ENCODE results near the gene ERO1B. TPM values are rescaled to one million over a fixed set of nuclear protein-coding genes. Genes with fewer than 3 reads are reported as not detected.

The ERO1B gene
- total RNA-seq, 2 donors from 2014 or later = 10.4 to 12.0 TPM

- Histone ChIP-seq H3K4me3 (peak overlapping the region; percentile 96 to 97), H3K36me3 (no peaks in the 10 kb centered on the region), H3K9me3 (no peaks in the 10 kb centered on the region), H3K27me3 (replicated peaks; ENCODE audit: insufficient read depth) (no peaks in the 10 kb centered on the region), H3K27ac (peak overlapping the region; percentile 60 to 80), H3K4me1 (replicated peaks) (no peaks in the 10 kb centered on the region)
- intact Hi-C loops (cut with DNase I) = no loop called here
- TF ChIP-seq CTCF (IDR thresholded peaks at IDR 0.05) = no peak
- no peak for TF ChIP-seq POLR2A (IDR thresholded peaks at IDR 0.05)
- TF ChIP-seq POLR2AphosphoS5 (IDR thresholded peaks at IDR 0.05) = no peak
- DNase-seq (ENCODE audit: low spot score) = peak; percentile 22
- 0% methylated on average over 29 of the region's 38 CpGs for WGBS
These were observed 532 bp downstream of the ERO1B start for GRCh38 chr1:236281198-236281653.

GRCh38 chr1:236280438-236281197 is 1.1 kb downstream of the ERO1B start:
- Histone ChIP-seq H3K36me3 (no peaks in the 10 kb centered on the region), H3K27me3 (replicated peaks; ENCODE audit: insufficient read depth) (no peaks in the 10 kb centered on the region), H3K27ac (peak overlapping the region; percentile 60 to 80), H3K4me3 (peak overlapping the region; percentile 96 to 97), H3K9me3 (no peaks in the 10 kb centered on the region), H3K4me1 (replicated peaks) (no peaks in the 10 kb centered on the region)
- peak; percentile 18 for DNase-seq (ENCODE audit: low spot score)
- intact Hi-C loops (cut with DNase I) = no loop called here
- WGBS = 10% methylated on average over 13 of the region's 13 CpGs
- TF ChIP-seq CTCF (IDR thresholded peaks at IDR 0.05) (no peak), POLR2AphosphoS5 (IDR thresholded peaks at IDR 0.05) (no peak), POLR2A (IDR thresholded peaks at IDR 0.05) (no peak)

GRCh38 chr1:236275586-236275985 is 6.2 kb downstream of the ERO1B start:
- no peak for DNase-seq (ENCODE audit: low spot score)
- intact Hi-C loops (cut with DNase I) = no loop called here
- Histone ChIP-seq H3K27ac (no peak overlapping the region), H3K36me3 (no peaks in the 10 kb centered on the region), H3K4me1 (replicated peaks) (no peaks in the 10 kb centered on the region), H3K9me3 (no peaks in the 10 kb centered on the region), H3K27me3 (replicated peaks; ENCODE audit: insufficient read depth) (no peaks in the 10 kb centered on the region), H3K4me3 (no peak overlapping the region)
- WGBS = 83% methylated on average over 1 of the region's 1 CpG
- TF ChIP-seq POLR2A (IDR thresholded peaks at IDR 0.05) (no peak), POLR2AphosphoS5 (IDR thresholded peaks at IDR 0.05) (no peak)

- DNase-seq (ENCODE audit: low spot score) = no peak
- Histone ChIP-seq H3K36me3 (no peaks in the 10 kb centered on the region), H3K27me3 (replicated peaks; ENCODE audit: insufficient read depth) (no peaks in the 10 kb centered on the region), H3K27ac (no peak overlapping the region), H3K9me3 (no peaks in the 10 kb centered on the region), H3K4me1 (replicated peaks) (no peaks in the 10 kb centered on the region), H3K4me3 (no peak overlapping the region)
- TF ChIP-seq CTCF (IDR thresholded peaks at IDR 0.05) = no peak
- no peak for TF ChIP-seq POLR2A (IDR thresholded peaks at IDR 0.05)
- TF ChIP-seq POLR2AphosphoS5 (IDR thresholded peaks at IDR 0.05) = no peak
- intact Hi-C loops (cut with DNase I) = no loop called here
These were observed 6.7 kb downstream of the ERO1B start for GRCh38 chr1:236275061-236275460.

GRCh38 chr1:236273358-236273757 is 8.4 kb downstream of the ERO1B start:
- Histone ChIP-seq H3K27me3 (replicated peaks; ENCODE audit: insufficient read depth) (no peaks in the 10 kb centered on the region), H3K9me3 (no peaks in the 10 kb centered on the region), H3K4me1 (replicated peaks) (no peaks in the 10 kb centered on the region), H3K36me3 (no peaks in the 10 kb centered on the region), H3K4me3 (no peak overlapping the region), H3K27ac (no peak overlapping the region)
- intact Hi-C loops (cut with DNase I) = no loop called here
- DNase-seq (ENCODE audit: low spot score) = no peak
- WGBS = 100% methylated on average over 2 of the region's 2 CpGs
- no peak for TF ChIP-seq POLR2AphosphoS5 (IDR thresholded peaks at IDR 0.05)
- TF ChIP-seq POLR2A (IDR thresholded peaks at IDR 0.05) = no peak
- TF ChIP-seq CTCF (IDR thresholded peaks at IDR 0.05) = no peak
